NCI-H2196 treated with DMSO at 0.1 percent for 48 hours (cell line): Measurements from ENCODE around the gene TMEM233.

ENCODE experiments used
- DNase-seq: peaks from one replicate; lab custom pipeline; 2025; ENCODE audit not compliant: unreplicated experiment; lab: John Stamatoyannopoulos, UW

TMEM233 gene

GRCh38 chr12:119679490-119679889, 85.9 kb downstream of the TMEM233 start:
- no peak for DNase-seq

- DNase-seq: no peak
These were observed 87.5 kb downstream of the TMEM233 start for GRCh38 chr12:119681111-119681510.

GRCh38 chr12:119681728-119682638, 88.4 kb downstream of the TMEM233 start:
- DNase-seq: no peak

DNA sequence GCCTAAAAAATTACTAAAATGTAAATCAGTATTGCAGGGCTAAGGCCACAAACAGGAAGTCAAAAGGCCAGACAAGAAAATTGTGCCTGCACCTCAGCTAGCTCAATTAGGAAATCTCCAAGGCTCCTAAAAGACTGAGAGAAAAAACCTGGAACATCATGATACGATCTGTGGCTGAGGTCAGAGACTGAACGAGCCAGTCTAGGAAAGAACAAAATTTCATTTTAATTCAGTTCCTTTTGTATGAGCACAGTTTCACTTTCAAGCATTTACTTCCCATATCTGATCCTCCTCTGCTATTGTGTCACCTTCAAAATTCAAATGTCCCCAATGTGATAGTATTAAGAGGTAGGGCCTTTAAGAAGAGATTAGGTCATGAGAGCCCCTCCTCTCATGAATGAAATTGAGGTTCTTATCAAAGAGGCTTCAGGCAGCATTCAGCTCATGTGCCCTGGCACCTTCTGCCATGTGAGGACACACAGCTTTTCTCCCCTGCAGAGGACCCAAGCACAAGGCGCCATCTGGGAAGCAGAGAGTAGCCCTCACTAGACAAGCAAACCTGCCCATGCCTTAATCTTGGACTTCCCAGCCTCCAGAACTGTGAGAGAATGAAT, 89.2 kb downstream of the TMEM233 start:
- no peak for DNase-seq

DNA sequence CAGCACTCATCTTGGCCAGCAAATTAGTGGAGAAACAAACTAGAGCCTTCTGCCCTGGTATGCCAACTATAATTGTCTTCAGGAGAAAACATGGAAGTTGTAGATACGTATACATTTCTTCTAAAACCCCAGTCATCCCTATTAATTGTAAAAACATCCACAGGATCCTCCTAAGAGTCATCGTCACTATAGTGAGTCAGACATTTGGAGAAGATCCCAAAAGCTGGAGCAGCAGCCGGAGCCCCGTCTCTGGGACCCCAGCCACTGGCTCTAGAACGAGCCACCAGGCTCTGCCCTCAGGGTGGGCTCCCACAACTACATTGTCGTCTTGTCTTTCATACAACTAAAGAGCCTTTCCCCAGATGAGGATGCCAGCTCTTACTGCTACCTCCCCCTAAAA, 89.8 kb downstream of the TMEM233 start:
- no peak for DNase-seq

GRCh38 chr12:119683816-119684215, 90.2 kb downstream of the TMEM233 start:
- DNase-seq: no peak

DNA sequence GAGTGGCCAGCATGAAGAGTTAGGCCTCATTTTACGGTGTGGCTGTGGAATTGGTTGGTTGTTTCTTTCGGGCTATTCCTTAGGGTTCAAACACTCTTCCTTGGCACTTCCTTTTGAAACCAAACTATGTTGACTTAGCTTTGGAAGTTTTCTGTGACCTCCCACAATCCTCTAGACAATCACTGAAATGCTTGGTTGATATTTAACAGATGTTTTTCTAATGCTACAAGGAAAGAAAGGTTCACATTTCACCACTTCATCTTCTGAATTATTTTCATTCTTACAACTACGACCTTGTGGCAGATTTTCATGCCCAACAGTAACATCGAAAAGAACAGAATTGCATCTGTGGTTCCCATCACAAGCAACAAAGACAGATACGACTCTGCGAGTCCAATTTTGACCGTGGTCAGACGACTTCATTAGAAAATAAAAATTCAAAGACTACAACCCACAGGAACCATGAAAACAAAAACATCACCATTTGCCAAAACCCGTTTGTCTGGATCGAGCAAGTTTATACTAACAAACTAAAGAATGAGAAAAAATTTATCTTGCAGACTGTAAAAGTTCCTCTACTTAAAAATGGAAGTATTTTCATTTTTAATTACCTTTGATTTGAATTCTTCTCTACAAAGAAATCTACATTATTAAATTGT, 91.3 kb downstream of the TMEM233 start:
- no peak for DNase-seq

- no peak for DNase-seq
These were observed 91.8 kb downstream of the TMEM233 start for GRCh38 chr12:119685375-119685774.

DNA sequence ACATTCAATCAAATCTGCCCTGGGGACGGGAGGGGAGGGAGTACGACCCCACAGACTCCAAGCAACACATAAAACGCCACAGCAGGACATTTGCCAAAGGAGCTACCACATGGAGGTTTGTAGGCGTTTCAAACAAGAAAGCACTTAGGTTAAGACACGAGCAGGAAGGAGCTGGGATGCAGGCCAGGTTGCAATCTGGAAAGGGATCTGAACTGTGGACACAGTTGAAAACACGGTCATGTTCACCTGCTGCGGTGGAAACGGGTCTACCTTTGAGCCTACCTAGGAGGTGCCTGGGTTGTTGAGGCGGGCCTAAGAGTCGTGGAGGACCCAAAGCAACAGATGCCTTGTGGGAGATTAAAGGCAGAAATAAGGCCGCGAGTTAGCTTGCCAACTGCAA, 92.8 kb downstream of the TMEM233 start:
- no peak for DNase-seq

GRCh38 chr12:119686776-119687175, 93.2 kb downstream of the TMEM233 start:
- no peak for DNase-seq

- DNase-seq: no peak
These were observed 93.8 kb downstream of the TMEM233 start for GRCh38 chr12:119687406-119687805.

- DNase-seq: no peak
These were observed 94.3 kb downstream of the TMEM233 start for GRCh38 chr12:119687879-119688278.

- no peak for DNase-seq
These were observed 96.4 kb downstream of the TMEM233 start for GRCh38 chr12:119689935-119690500.

GRCh38 chr12:119691202-119691810, 97.7 kb downstream of the TMEM233 start:
- no peak for DNase-seq

- no peak for DNase-seq
These were observed 98.8 kb downstream of the TMEM233 start for GRCh38 chr12:119692410-119692809.
